H1 (cell line): Measurements from ENCODE around the gene MLANA. TPM values are rescaled to one million over a fixed set of nuclear protein-coding genes. Genes with fewer than 3 reads are reported as not detected.

Source experiments
- CTCF ChIA-PET: fragments of 300-600 bp; sonication (Branson Sonifier 250); formaldehyde crosslinking; loops from one replicate; lab custom pipeline; 2021; ENCODE audit not compliant: partially characterized antibody; lab: Charles Lee
- POLR2A ChIA-PET: fragments of 300-600 bp; sonication (Branson Sonifier 250); formaldehyde crosslinking; loops from one replicate; lab custom pipeline; 2021; ENCODE audit warnings: inconsistent platforms; ENCODE audit not compliant: partially characterized antibody; lab: Charles Lee
- DNase-seq, 2 experiments: peaks; one replicate each; pipeline versions ENCODE4 v3.0.0 to v3.0.0-alpha.2; 2010 to 2022; ENCODE audit warnings: low spot score in 2 of 2, low read depth in 1 of 2, mixed read lengths in 1 of 2
- FAIRE-seq: peaks from 2 replicates; lab custom pipeline; 2011; peaks lifted over from hg19 to GRCh38; lab: Jason Lieb, UNC
- H2AFZ ChIP-seq: 2 replicates; pipeline ENCODE4 v1.8.1; 2012; ENCODE audit warnings: low read length, inconsistent platforms
- H2AK5ac ChIP-seq: 2 replicates; pipeline ENCODE4 v1.6.1; 2013; ENCODE audit warnings: low read depth, low read length
- H2BK120ac ChIP-seq: replicated peaks from 2 replicates; pipeline ENCODE3; 2013; ENCODE audit warnings: low read depth, low read length, inconsistent platforms
- H2BK12ac ChIP-seq: 2 replicates; pipeline ENCODE4 v1.6.1; 2013; ENCODE audit warnings: low read depth, low read length
- H2BK15ac ChIP-seq: 2 replicates; pipeline ENCODE4 v1.6.1; 2013; ENCODE audit warnings: low read length
- H2BK20ac ChIP-seq: 2 replicates; pipeline ENCODE4 v1.6.1; 2013; ENCODE audit warnings: low read length
- H2BK5ac ChIP-seq: 2 replicates; pipeline ENCODE4 v1.6.1; 2013; ENCODE audit warnings: low read depth, low read length
- H3K14ac ChIP-seq: 2 replicates; pipeline ENCODE4 v1.6.1; 2013; ENCODE audit warnings: inconsistent platforms; ENCODE audit not compliant: insufficient read length
- H3K18ac ChIP-seq: 2 replicates; pipeline ENCODE4 v1.6.1; 2013; ENCODE audit warnings: low read length; ENCODE audit errors: extremely low read depth
- H3K23ac ChIP-seq: 2 replicates; pipeline ENCODE4 v1.6.1; 2013; ENCODE audit warnings: inconsistent platforms; ENCODE audit not compliant: insufficient read length
- H3K23me2 ChIP-seq: 2 replicates; pipeline ENCODE4 v1.6.1; 2013; ENCODE audit warnings: low read depth, low read length
- H3K27ac ChIP-seq: 2 replicates; pipeline ENCODE4 v1.6.1; 2011; ENCODE audit warnings: low read depth, low read length, inconsistent platforms
- H3K27me3 ChIP-seq, 4 experiments: replicated peaks in 1 of 4; 1 replicate in 1 of 4; 2 replicates in 3 of 4; pipeline versions ENCODE4 v1.6.1 to v1.8.1; 2011 to 2013; ENCODE audit warnings: low read length in 3 of 4, mild to moderate bottlenecking in 3 of 4, inconsistent platforms in 2 of 4, mixed read lengths in 2 of 4, moderate library complexity in 1 of 4; ENCODE audit not compliant: control insufficient read depth in 3 of 4, insufficient read depth in 3 of 4; ENCODE audit errors: extremely low read depth in 1 of 4
- H3K36me3 ChIP-seq, 4 experiments: 2 replicates each; pipeline versions ENCODE4 v1.6.1 to v1.8.1; 2011 to 2013; ENCODE audit warnings: mild to moderate bottlenecking in 4 of 4, low read length in 3 of 4, moderate library complexity in 2 of 4, control low read depth in 1 of 4, inconsistent platforms in 1 of 4; ENCODE audit not compliant: insufficient read depth in 4 of 4, control insufficient read depth in 2 of 4
- H3K4ac ChIP-seq: replicated peaks from 2 replicates; pipeline ENCODE3; 2013; ENCODE audit warnings: low read length, low read depth, mixed read lengths, inconsistent platforms; ENCODE audit not compliant: insufficient read length
- H3K4me1 ChIP-seq, 4 experiments: replicated peaks in 1 of 4; 1 replicate in 1 of 4; 2 replicates in 3 of 4; pipeline versions ENCODE4 v1.6.1 to v1.8.1; 2011 to 2013; ENCODE audit warnings: low read length in 3 of 4, inconsistent platforms in 2 of 4, mixed read lengths in 1 of 4; ENCODE audit not compliant: insufficient read depth in 4 of 4, control insufficient read depth in 3 of 4
- H3K4me2 ChIP-seq, 2 experiments: 2 replicates each; pipeline versions ENCODE4 v1.6.1 to v1.8.1; 2011 to 2013; ENCODE audit warnings: low read depth in 2 of 2, low read length in 2 of 2, control low read depth in 1 of 2, inconsistent platforms in 1 of 2, mild to moderate bottlenecking in 1 of 2; ENCODE audit not compliant: insufficient read depth in 1 of 2
- H3K4me3 ChIP-seq, 4 experiments: fragments of 200-600, 300-600 bp in 1 of 4; sonication (generic), shearing (Covaris generic), sonication (Bioruptor Twin) in 1 of 4; 2 replicates each; pipeline versions ENCODE4 v1.5.1 to v1.8.1; 2011 to 2016; ENCODE audit warnings: low read length in 4 of 4, low read depth in 3 of 4, control low read depth in 2 of 4, inconsistent platforms in 2 of 4, mild to moderate bottlenecking in 2 of 4, mixed read lengths in 1 of 4, moderate library complexity in 1 of 4; ENCODE audit not compliant: insufficient read depth in 2 of 4; ENCODE audit errors: extremely low read depth in 1 of 4
- H3K56ac ChIP-seq: replicated peaks from 2 replicates; pipeline ENCODE3; 2013; ENCODE audit warnings: low read depth, mild to moderate bottlenecking, mixed read lengths, low read length, inconsistent platforms; ENCODE audit not compliant: insufficient read length
- H3K79me1 ChIP-seq: 2 replicates; pipeline ENCODE4 v1.6.1; 2013; ENCODE audit warnings: low read depth, low read length, control low read depth
- H3K79me2 ChIP-seq, 2 experiments: 2 replicates each; pipeline versions ENCODE4 v1.6.1 to v1.8.1; 2012 to 2013; ENCODE audit warnings: low read length in 2 of 2, mild to moderate bottlenecking in 2 of 2, inconsistent platforms in 1 of 2; ENCODE audit not compliant: insufficient read depth in 2 of 2, control insufficient read depth in 1 of 2
- H3K9ac ChIP-seq, 4 experiments: replicated peaks in 1 of 4; 1 replicate in 1 of 4; 2 replicates in 3 of 4; pipeline versions ENCODE4 v1.6.1 to v1.8.1; 2011 to 2013; ENCODE audit warnings: low read depth in 3 of 4, low read length in 3 of 4, control low read depth in 2 of 4, mild to moderate bottlenecking in 2 of 4, moderate library complexity in 2 of 4, inconsistent platforms in 1 of 4; ENCODE audit errors: extremely low read depth in 1 of 4
- H3K9me3 ChIP-seq, 2 experiments: 2 replicates each; pipeline versions ENCODE4 v1.6.1 to v1.8.1; 2012 to 2013; ENCODE audit warnings: mild to moderate bottlenecking in 2 of 2, moderate library complexity in 2 of 2, control low read depth in 1 of 2, inconsistent platforms in 1 of 2, low read depth in 1 of 2, low read length in 1 of 2, mixed read lengths in 1 of 2; ENCODE audit not compliant: insufficient read depth in 2 of 2
- H4K20me1 ChIP-seq, 2 experiments: replicated peaks in 1 of 2; 2 replicates each; pipeline versions ENCODE3 to v1.8.1; 2011 to 2013; ENCODE audit warnings: inconsistent platforms in 2 of 2, low read length in 2 of 2, mild to moderate bottlenecking in 1 of 2; ENCODE audit not compliant: insufficient read depth in 2 of 2, control insufficient read depth in 1 of 2
- H4K5ac ChIP-seq: 2 replicates; pipeline ENCODE4 v1.6.1; 2013; ENCODE audit warnings: low read length, low read depth, mixed read lengths, inconsistent platforms; ENCODE audit not compliant: insufficient read length
- H4K8ac ChIP-seq: 2 replicates; pipeline ENCODE4 v1.8.0; 2013; ENCODE audit warnings: mild to moderate bottlenecking, moderate library complexity, low read length, inconsistent platforms; ENCODE audit not compliant: insufficient read depth; ENCODE audit errors: extremely low read depth
- H4K91ac ChIP-seq: replicated peaks from 2 replicates; pipeline ENCODE3; 2013; ENCODE audit warnings: low read length, mixed read lengths, inconsistent platforms; ENCODE audit not compliant: insufficient read length
- ATF3 ChIP-seq: IDR thresholded peaks from 2 replicates; pipeline ENCODE4 v1.6.1; 2011; ENCODE audit warnings: low read depth, mild to moderate bottlenecking, low read length; ENCODE audit not compliant: insufficient read depth
- BCL11A ChIP-seq, 2 experiments: IDR thresholded peaks; one replicate each; pipeline ENCODE4 v1.6.1; 2011; ENCODE audit warnings: low read depth in 2 of 2, low read length in 2 of 2, mild to moderate bottlenecking in 2 of 2
- CBX5 ChIP-seq: fragments of 300-800, 300-1000 bp; sonication (generic); IDR thresholded peaks from 2 replicates; pipeline ENCODE4 v1.7.1; 2016; ENCODE audit warnings: antibody characterized with exemption, low read length, low read depth
- CTBP2 ChIP-seq: IDR thresholded peaks from 2 replicates; pipeline ENCODE4 v1.7.0; 2011; ENCODE audit warnings: borderline replicate concordance, mild to moderate bottlenecking, moderate library complexity, mixed read lengths, low read length; ENCODE audit not compliant: insufficient read depth, insufficient read length
- E2F6 ChIP-seq: IDR thresholded peaks from 2 replicates; pipeline ENCODE4 v1.6.1; 2012; ENCODE audit warnings: inconsistent platforms
- EZH2 ChIP-seq: fragments of 200-600 bp; sonication (generic); IDR thresholded peaks from 2 replicates; pipeline ENCODE4 v1.7.1; 2012; ENCODE audit warnings: low read depth, mild to moderate bottlenecking, moderate library complexity, low read length, inconsistent platforms; ENCODE audit not compliant: severe bottlenecking
- GABPA ChIP-seq: IDR thresholded peaks from 2 replicates; pipeline ENCODE4 v1.6.1; 2011; ENCODE audit warnings: mild to moderate bottlenecking, low read length, moderate library complexity, borderline replicate concordance; ENCODE audit not compliant: insufficient read depth
- KDM1A ChIP-seq: fragments of 200-600, 300-600 bp; sonication (generic); IDR thresholded peaks from 2 replicates; pipeline ENCODE4 v1.7.1; 2016; ENCODE audit warnings: mild to moderate bottlenecking, low read length, borderline replicate concordance
- SP2 ChIP-seq: IDR thresholded peaks from 2 replicates; pipeline ENCODE4 v1.6.1; 2012; ENCODE audit warnings: mild to moderate bottlenecking, low read length, inconsistent platforms
- SP4 ChIP-seq: IDR thresholded peaks from 2 replicates; pipeline ENCODE4 v1.6.1; 2012; ENCODE audit warnings: low read length, inconsistent platforms
- TCF12 ChIP-seq: IDR thresholded peaks from 2 replicates; pipeline ENCODE4 v1.6.1; 2011; ENCODE audit warnings: low read depth, mild to moderate bottlenecking, low read length
- WGBS, 2 experiments: shearing (Covaris generic) in 1 of 2; methylation state at CpG; one replicate each; pipeline versions ENCODE4 v1.1.6 to v1.1.7; 2013 to 2015; ENCODE audit warnings: low lambda C conversion rate in 2 of 2, mixed read lengths in 2 of 2, inconsistent platforms in 1 of 2, low coverage in 1 of 2, missing lambda C conversion rate in 1 of 2; ENCODE audit not compliant: insufficient replicate concordance in 2 of 2, insufficient coverage in 1 of 2, insufficient read length in 1 of 2; ENCODE audit errors: extremely low coverage in 1 of 2, missing lambda C conversion rate in 1 of 2; 5-methylcytosine and 5-hydroxymethylcytosine counted together
- polyA plus RNA-seq, 7 experiments: library from polyadenylated mRNA; depleted of rRNA in 3 of 7; stranded (reverse) in 5 of 7; unstranded in 2 of 7; fragments of >200 nt in 5 of 7; fragments of 200-250 nt in 2 of 7; gene quantifications; 1 replicate in 5 of 7; 2 replicates in 1 of 7; 4 replicates in 1 of 7; pipeline versions ENCODE4 v1.2.1 to v1.2.3, GENCODE V29; 2011 to 2013; ENCODE audit warnings: missing spikeins in 2 of 7, mixed read lengths in 2 of 7
- total RNA-seq: library from RNA; stranded (reverse); fragmentation: NEBNext Ultra II Directional; extraction: Animal tissue kit (Norgen Biotek cat#: 25700); gene quantifications from 2 replicates; pipeline ENCODE4 v1.2.1, GENCODE V29; 2021

MLANA gene
- total and polyA plus RNA-seq, 2 of the 8 experiments (the other 6 are each of a cell fraction or from before 2014, with no cell fraction given), result not detected

- Histone ChIP-seq H4K8ac (no peak overlapping the region), H3K4ac (no peak overlapping the region), H3K9ac (no peak overlapping the region), H3K56ac (no peak overlapping the region), H2BK120ac (no peak overlapping the region), H3K18ac (no peak overlapping the region), H4K5ac (no peak overlapping the region), H3K79me2 (no peaks in the 10 kb centered on the region), H4K91ac (no peak overlapping the region), H3K23me2 (no peaks in the 10 kb centered on the region), H2AFZ (no peak overlapping the region), H3K4me1 (peaks cover 0 to 8% (median 3%) of the 10 kb centered on the region in 4 experiments; a peak in 1 of 7 replicates), H4K20me1 (no peaks in the 10 kb centered on the region), H2BK12ac (no peak overlapping the region), H3K14ac (no peak overlapping the region), H3K4me2 (no peak overlapping the region), H3K23ac (no peak overlapping the region), H3K4me3 (no peak overlapping the region), H2AK5ac (no peak overlapping the region), H3K79me1 (no peaks in the 10 kb centered on the region), H3K27me3 (no peaks in the 10 kb centered on the region), H2BK5ac (no peak overlapping the region), H3K9me3 (0 out of 4 replicates have a peak, but pooled peaks cover 0 to 3% of the 10 kb centered on the region in 2 experiments), H3K27ac (no peak overlapping the region), H3K36me3 (no peaks in the 10 kb centered on the region), H2BK20ac (no peak overlapping the region), H2BK15ac (no peak overlapping the region)
- WGBS, 2 experiments, result 96% methylated on average over 10 of the region's 12 CpGs; no CpG with 5 or more reads in 1 of the 2 experiments
- ChIA-PET CTCF (interaction anchor here (1.0 to 2.6 kb wide), 3 partner anchors 9 to 22 kb away, joined by 3 to 9 read pairs (median 3); partner anchors contain the start of gene ERMP1), POLR2A (interaction anchor here (1.6 kb wide), 1 partner anchor 22 kb away, joined by 3 read pairs; no protein-coding TSS in a partner anchor)
- DNase-seq (no peak), FAIRE-seq (no peak)
- TF ChIP-seq CTBP2 (no peak), ATF3 (no peak), TCF12 (no peak), EZH2 (no peak), KDM1A (no peak), E2F6 (no peak), BCL11A (IDR thresholded peaks at IDR 0.05; ENCODE audit: low read depth in 2 of 2, low read length in 2 of 2) (no peak), SP2 (no peak), CBX5 (no peak), GABPA (no peak), SP4 (no peak)
Observed at GRCh38 chr9:5841771-5842573, 48.7 kb upstream of the MLANA start.
